HG03196 (cell line): Measurements from ENCODE around the gene STAT2.
"Not testable (repeated sequence)": the region's sequence is repeated elsewhere in the genome, so short reads cannot be mapped to it uniquely, and the experiment has no call there.

Source experiments
- ATAC-seq: cut with Tn5 transposase; IDR thresholded peaks from one replicate; pipeline ENCODE4 v1.9.1; 2021; ENCODE audit not compliant: unreplicated experiment

Gene STAT2

GRCh38 chr12:56332512-56333196 lies 27.3 kb downstream of the STAT2 start:
- no peak for ATAC-seq

GRCh38 chr12:56330936-56331490 lies 28.9 kb downstream of the STAT2 start:
- ATAC-seq, result no peak

- ATAC-seq, result no peak
Measured at GRCh38 chr12:56326533-56326932, 33.4 kb downstream of the STAT2 start.

- no peak for ATAC-seq
Measured at GRCh38 chr12:56326126-56326525, 33.8 kb downstream of the STAT2 start.

- ATAC-seq, result no peak
Measured at GRCh38 chr12:56324206-56324605, 35.7 kb downstream of the STAT2 start.

GRCh38 chr12:56321610-56322009 lies 38.3 kb downstream of the STAT2 start:
- ATAC-seq, result not testable (repeated sequence)

GRCh38 chr12:56321027-56321426 lies 38.9 kb downstream of the STAT2 start:
- ATAC-seq, result no peak

GRCh38 chr12:56317675-56318074 lies 42.2 kb downstream of the STAT2 start:
- no peak for ATAC-seq

- peak; percentile 83 for ATAC-seq
Measured at GRCh38 chr12:56315622-56316473, 44.1 kb downstream of the STAT2 start, which contains the start of gene CNPY2. TSS of gene CNPY2 (minus strand) at chr12:56315988. CDS start at chr12:56315217, 771 bp downstream.

- ATAC-seq, result no peak
Measured at GRCh38 chr12:56315249-56315621, 44.7 kb downstream of the STAT2 start.

- ATAC-seq, result no peak
Measured at GRCh38 chr12:56311003-56311402, 48.9 kb downstream of the STAT2 start.

GRCh38 chr12:56308714-56309113 lies 51.2 kb downstream of the STAT2 start:
- no peak for ATAC-seq

GRCh38 chr12:56307221-56307965 lies 52.5 kb downstream of the STAT2 start:
- no peak for ATAC-seq

GRCh38 chr12:56304872-56305590 lies 54.9 kb downstream of the STAT2 start:
- ATAC-seq, result no peak

- ATAC-seq, result no peak
Measured at GRCh38 chr12:56304276-56304675, 55.6 kb downstream of the STAT2 start.

- no peak for ATAC-seq
Measured at GRCh38 chr12:56300644-56301464, 59.1 kb downstream of the STAT2 start.

GRCh38 chr12:56299853-56300643 lies 59.9 kb downstream of the STAT2 start, which contains the start of gene CS:
TSS of gene CS (minus strand) at chr12:56300330. CDS start at chr12:56300201, 129 bp downstream.
- ATAC-seq, result peak; percentile 89

- ATAC-seq, result no peak
Measured at GRCh38 chr12:56299308-56299852, 60.5 kb downstream of the STAT2 start.
